Stimulated activated CD4-positive, alpha-beta T cell treated with anti-CD3 and anti-CD28 coated beads, Interleukin-1b, Interleukin-23, amount 100 ng/mL, for 48 hours (primary cell): ENCODE results near the gene TMEM222.

ENCODE experiments used
- DNase-seq: peaks from one replicate; pipeline ENCODE4 v3.0.0-alpha.2; 2020

TMEM222 gene

GRCh38 chr1:27306892-27307761, 14.8 kb upstream of the TMEM222 start:
- no peak for DNase-seq

- DNase-seq, result no peak
These were observed 13.9 kb upstream of the TMEM222 start for GRCh38 chr1:27307874-27308598.

- no peak for DNase-seq
These were observed 7.8 kb upstream of the TMEM222 start for GRCh38 chr1:27314169-27314568.

GRCh38 chr1:27314737-27315136, 7.2 kb upstream of the TMEM222 start:
- no peak for DNase-seq

- no peak for DNase-seq
These were observed 5.1 kb upstream of the TMEM222 start for GRCh38 chr1:27316860-27317259.

GRCh38 chr1:27318136-27318535, 3.8 kb upstream of the TMEM222 start:
- no peak for DNase-seq

- no peak for DNase-seq
These were observed 3.4 kb upstream of the TMEM222 start for GRCh38 chr1:27318596-27318995.

GRCh38 chr1:27322569-27323240, 742 bp downstream of the TMEM222 start:
- DNase-seq, result no peak

GRCh38 chr1:27325286-27325685, 3.3 kb downstream of the TMEM222 start:
- DNase-seq, result no peak

- no peak for DNase-seq
These were observed 6.0 kb downstream of the TMEM222 start for GRCh38 chr1:27327964-27328363.

GRCh38 chr1:27330786-27331185, 8.8 kb downstream of the TMEM222 start:
- DNase-seq, result no peak

GRCh38 chr1:27331426-27331825, 9.5 kb downstream of the TMEM222 start:
- no peak for DNase-seq

- no peak for DNase-seq
These were observed 10.0 kb downstream of the TMEM222 start for GRCh38 chr1:27331922-27332321.

GRCh38 chr1:27332536-27333281, 10.7 kb downstream of the TMEM222 start:
- peak; percentile 39 for DNase-seq

- DNase-seq, result no peak
These were observed 11.8 kb downstream of the TMEM222 start for GRCh38 chr1:27333717-27334279.

- DNase-seq, result no peak
These were observed 13.8 kb downstream of the TMEM222 start for GRCh38 chr1:27335506-27336422.

GRCh38 chr1:27336756-27337155, 14.8 kb downstream of the TMEM222 start:
- DNase-seq, result no peak

GRCh38 chr1:27338751-27339150, 16.8 kb downstream of the TMEM222 start:
- DNase-seq, result no peak

- DNase-seq, result no peak
These were observed 17.2 kb downstream of the TMEM222 start for GRCh38 chr1:27339213-27339612.

- DNase-seq, result peak; percentile 63
These were observed 19.7 kb downstream of the TMEM222 start, which contains the start of gene SYTL1 for GRCh38 chr1:27341525-27342252. Gene SYTL1 (plus strand): TSS chr1:27342022. CDS start chr1:27345335, 3,313 bp downstream.

GRCh38 chr1:27342391-27342777, 20.4 kb downstream of the TMEM222 start:
- DNase-seq, result peak; percentile 49
